DMS153 (cell line): ENCODE results near the gene NBR1.
"Not testable (repeated sequence)": the region's sequence is repeated elsewhere in the genome, so short reads cannot be mapped to it uniquely, and the experiment has no call there.

Experiments used
- DNase-seq: peaks from one replicate; lab custom pipeline; 2025; lab: John Stamatoyannopoulos, UW

NBR1 gene

GRCh38 chr17:43246456-43246855 is 75.4 kb downstream of the NBR1 start:
- not testable (repeated sequence) for DNase-seq
